ENCODE data around the gene IL4R. TPM values are rescaled to one million over a fixed set of nuclear protein-coding genes. Genes with fewer than 3 reads are reported as not detected.
A peak's percentile ranks its signal among the peaks of the same experiment; 100 is the strongest.

Gene IL4R
- total RNA-seq, 1 donor from 2014 or later, result 135 TPM

DNA sequence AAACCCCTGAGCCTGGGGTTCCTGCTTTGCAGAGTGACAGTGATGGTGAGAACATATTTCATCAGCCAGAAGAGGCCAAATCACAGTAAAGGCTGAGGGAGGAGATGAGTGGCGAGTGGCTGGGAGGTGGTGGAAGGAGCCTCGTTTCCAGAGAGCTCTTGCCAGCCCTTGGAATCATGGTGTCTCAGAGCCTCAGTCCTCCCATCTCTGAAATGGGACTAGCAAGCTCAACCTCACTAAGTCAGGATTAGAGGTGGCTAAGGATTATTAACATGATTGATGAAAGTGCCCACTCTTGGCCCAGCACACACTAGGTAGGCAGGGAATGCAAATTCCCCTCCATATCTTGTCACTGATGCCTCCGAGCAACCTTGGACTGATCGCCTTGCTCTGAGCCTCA, 43.0 kb downstream of the IL4R start:
- no peak for DNase-seq (ENCODE audit: low spot score)

- DNase-seq (ENCODE audit: low spot score), result no peak
Observed at GRCh38 chr16:27359051-27359450, 45.3 kb downstream of the IL4R start.

DNA sequence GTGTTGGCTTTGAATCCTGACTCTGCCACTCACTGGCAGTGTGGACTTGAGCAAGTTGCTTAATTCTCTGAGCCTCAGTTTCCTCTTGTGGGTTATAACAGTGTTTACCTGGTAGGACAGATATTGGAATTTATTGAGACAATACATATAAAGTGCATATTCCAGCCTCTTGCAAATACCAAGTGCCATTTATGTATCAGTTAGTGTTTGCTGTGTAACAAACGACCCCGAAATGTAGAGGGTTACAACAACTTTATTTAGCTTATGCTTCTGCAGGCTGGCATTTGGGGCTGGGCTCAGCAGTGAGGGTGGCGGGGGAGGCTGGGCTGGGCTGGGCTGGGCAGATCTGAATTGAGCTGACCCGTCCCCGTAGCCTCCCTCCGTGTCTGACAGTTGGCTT, 45.8 kb downstream of the IL4R start:
- no peak for DNase-seq (ENCODE audit: low spot score)

GRCh38 chr16:27361987-27362386, 48.2 kb downstream of the IL4R start:
- no peak for DNase-seq (ENCODE audit: low spot score)

DNA sequence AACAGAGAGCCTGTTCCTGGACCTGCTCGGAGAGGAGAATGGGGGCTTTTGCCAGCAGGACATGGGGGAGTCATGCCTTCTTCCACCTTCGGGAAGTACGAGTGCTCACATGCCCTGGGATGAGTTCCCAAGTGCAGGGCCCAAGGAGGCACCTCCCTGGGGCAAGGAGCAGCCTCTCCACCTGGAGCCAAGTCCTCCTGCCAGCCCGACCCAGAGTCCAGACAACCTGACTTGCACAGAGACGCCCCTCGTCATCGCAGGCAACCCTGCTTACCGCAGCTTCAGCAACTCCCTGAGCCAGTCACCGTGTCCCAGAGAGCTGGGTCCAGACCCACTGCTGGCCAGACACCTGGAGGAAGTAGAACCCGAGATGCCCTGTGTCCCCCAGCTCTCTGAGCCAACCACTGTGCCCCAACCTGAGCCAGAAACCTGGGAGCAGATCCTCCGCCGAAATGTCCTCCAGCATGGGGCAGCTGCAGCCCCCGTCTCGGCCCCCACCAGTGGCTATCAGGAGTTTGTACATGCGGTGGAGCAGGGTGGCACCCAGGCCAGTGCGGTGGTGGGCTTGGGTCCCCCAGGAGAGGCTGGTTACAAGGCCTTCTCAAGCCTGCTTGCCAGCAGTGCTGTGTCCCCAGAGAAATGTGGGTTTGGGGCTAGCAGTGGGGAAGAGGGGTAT, 48.9 kb downstream of the IL4R start:
- no peak for DNase-seq (ENCODE audit: low spot score)

DNA sequence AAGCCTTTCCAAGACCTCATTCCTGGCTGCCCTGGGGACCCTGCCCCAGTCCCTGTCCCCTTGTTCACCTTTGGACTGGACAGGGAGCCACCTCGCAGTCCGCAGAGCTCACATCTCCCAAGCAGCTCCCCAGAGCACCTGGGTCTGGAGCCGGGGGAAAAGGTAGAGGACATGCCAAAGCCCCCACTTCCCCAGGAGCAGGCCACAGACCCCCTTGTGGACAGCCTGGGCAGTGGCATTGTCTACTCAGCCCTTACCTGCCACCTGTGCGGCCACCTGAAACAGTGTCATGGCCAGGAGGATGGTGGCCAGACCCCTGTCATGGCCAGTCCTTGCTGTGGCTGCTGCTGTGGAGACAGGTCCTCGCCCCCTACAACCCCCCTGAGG, 49.5 kb downstream of the IL4R start:
- DNase-seq (ENCODE audit: low spot score), result no peak

DNA sequence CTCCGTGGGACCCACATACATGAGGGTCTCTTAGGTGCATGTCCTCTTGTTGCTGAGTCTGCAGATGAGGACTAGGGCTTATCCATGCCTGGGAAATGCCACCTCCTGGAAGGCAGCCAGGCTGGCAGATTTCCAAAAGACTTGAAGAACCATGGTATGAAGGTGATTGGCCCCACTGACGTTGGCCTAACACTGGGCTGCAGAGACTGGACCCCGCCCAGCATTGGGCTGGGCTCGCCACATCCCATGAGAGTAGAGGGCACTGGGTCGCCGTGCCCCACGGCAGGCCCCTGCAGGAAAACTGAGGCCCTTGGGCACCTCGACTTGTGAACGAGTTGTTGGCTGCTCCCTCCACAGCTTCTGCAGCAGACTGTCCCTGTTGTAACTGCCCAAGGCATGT, 50.0 kb downstream of the IL4R start:
- DNase-seq (ENCODE audit: low spot score), result peak; percentile 55

DNA sequence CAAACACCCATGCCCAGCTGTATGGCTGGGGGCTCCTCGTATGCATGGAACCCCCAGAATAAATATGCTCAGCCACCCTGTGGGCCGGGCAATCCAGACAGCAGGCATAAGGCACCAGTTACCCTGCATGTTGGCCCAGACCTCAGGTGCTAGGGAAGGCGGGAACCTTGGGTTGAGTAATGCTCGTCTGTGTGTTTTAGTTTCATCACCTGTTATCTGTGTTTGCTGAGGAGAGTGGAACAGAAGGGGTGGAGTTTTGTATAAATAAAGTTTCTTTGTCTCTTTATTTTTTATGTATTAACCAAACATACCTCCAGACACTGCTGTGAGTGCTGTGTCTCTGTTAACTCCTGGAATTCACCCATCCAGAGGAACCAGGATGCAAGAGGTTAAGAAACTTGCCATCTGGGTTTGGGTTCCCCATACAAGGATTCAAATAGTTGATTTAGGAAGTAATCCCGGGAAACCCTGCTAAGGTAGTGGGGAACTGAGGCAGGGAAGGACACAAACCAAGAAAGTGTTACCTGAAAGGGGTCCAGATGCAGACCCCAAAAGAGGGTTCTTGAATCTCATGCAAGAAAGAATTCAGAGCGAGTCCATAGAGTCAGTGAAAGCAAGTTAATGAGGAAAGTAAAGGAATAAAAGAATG, 50.8 kb downstream of the IL4R start:
- no peak for DNase-seq (ENCODE audit: low spot score)

GRCh38 chr16:27365142-27366089, 51.6 kb downstream of the IL4R start:
- DNase-seq (ENCODE audit: low spot score), result no peak

- DNase-seq (ENCODE audit: low spot score), result no peak
Observed at GRCh38 chr16:27366687-27367460, 53.1 kb downstream of the IL4R start.

GRCh38 chr16:27367461-27368357, 53.9 kb downstream of the IL4R start:
- peak; percentile 84 for DNase-seq (ENCODE audit: low spot score)

GRCh38 chr16:27368358-27368722, 54.6 kb downstream of the IL4R start:
- DNase-seq (ENCODE audit: low spot score), result no peak

DNA sequence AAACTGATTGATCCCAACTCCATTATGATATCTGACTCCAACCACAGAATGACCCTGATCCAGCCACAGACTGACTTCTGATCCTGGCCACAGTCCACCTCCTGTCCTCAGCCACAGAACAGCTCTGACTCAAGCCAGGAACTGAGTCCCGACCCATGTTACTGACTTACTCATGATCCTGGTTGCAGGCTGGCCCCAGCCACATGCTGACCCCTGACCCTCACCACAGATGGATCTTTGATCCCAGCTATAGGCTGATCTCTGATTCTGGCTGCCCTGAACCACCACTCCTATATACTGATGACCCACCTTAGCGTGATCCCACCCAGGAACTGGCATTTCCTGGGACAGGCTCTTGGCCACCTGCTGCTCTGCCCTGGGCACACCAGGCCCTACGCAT, 56.0 kb downstream of the IL4R start:
- no peak for DNase-seq (ENCODE audit: low spot score)

DNA sequence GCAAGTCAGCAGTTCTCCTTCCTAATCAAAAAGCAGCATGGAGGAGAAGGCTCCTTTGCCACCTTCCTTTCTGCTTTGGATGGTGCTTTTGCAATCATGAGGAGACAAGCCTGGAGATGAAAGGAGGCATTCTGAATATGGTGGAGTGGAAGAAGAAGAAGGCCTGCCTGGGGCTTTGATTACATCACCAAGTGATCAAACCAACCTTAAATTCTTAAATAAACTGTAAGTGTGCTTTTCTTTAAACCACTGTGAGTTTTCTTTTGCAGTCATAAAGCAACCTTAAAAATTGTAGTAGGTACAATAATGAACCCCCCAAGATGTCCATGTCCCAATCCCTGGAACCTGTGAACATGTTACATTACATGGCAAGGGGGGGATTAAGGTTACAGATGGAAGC, 56.5 kb downstream of the IL4R start:
- no peak for DNase-seq (ENCODE audit: low spot score)

GRCh38 chr16:27373312-27373711, 59.5 kb downstream of the IL4R start:
- DNase-seq (ENCODE audit: low spot score), result no peak

GRCh38 chr16:27374221-27374803, 60.5 kb downstream of the IL4R start:
- no peak for DNase-seq (ENCODE audit: low spot score)

DNA sequence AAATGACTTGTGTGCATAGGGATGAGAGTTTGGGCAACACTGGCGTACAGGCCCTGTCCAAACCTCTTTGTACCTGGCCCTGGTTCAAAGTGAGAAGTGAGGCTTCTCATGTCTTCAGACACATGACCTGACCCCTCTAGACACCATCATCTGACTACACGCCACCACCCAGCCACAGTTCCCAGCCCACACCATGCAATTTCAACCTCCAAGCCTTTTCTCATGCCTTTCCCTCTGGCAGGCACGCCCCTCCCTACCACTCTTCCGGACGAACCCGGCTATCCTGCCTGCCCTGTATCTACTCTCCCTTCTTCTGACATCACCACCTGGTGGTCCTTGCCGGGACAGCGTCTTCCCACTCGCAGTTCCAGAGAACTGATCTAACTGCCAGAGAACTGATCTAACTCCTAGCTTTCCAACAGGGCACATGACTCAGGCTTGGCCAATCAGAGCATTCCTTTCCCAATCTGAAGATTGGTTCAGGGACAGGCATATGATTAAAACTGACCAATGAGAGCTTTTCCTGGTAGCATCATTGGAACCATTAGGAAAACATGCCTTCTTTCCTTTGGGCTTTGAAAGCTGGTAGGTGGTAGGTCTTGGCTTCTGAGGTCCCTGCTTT, 61.1 kb downstream of the IL4R start:
- DNase-seq (ENCODE audit: low spot score), result peak; percentile 78

DNA sequence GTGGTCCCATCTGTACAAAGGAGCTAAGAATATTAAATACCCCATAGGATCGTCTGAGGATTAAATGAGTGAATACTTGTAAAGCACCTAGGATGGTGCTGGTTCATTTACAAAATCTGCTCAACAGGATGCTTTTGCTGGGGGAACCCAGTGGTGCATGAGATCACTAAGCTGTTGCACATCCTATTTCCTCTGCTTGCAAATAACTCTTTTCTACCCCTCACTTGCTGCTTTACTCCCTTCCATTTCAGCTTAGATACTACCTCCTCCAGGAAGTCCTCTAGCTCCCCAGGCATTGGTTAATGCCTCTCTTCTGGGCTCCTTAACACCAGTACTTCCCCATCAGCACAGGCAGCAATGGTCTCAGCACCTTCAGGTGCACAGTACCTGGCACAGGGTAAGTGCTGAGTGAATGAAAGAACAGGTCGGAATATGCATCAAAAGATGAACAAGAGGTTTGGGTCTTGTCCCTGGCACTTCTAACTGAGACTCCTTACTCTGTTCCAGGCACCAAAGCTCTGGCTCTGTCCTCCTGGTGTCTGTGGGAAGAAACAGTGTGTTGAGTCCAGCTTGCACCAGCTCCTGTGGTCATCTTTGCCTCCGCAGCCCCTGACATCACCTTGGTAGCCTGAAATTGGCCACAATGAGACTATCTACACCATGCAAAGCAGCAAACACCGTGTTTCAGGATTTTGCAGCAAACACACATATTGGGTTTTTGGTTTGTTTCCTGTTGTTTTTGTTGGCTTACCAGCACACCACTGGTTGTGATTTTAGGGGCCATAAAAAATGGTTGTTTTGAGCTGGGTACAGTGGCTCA, 64.1 kb downstream of the IL4R start:
- no peak for DNase-seq (ENCODE audit: low spot score)

GRCh38 chr16:27378871-27379481, 65.2 kb downstream of the IL4R start:
- DNase-seq (ENCODE audit: low spot score), result no peak

All from ureter (tissue), 1 donor.